ENCODE results near the gene OMD.

The OMD gene

GRCh38 chr9:92426501-92427145 lies 2.4 kb upstream of the OMD start:
- no peaks in the 10 kb centered on the region for H3K27me3 ChIP-seq (ENCODE audit: control insufficient read depth, low read length)
- H3K9me2 ChIP-seq (replicated peaks; ENCODE audit: control insufficient read depth, low read length): no peaks in the 10 kb centered on the region
- H3K36me3 ChIP-seq (ENCODE audit: control insufficient read depth, low read length): no peaks in the 10 kb centered on the region
- no peaks in the 10 kb centered on the region for H3F3A ChIP-seq (ENCODE audit: control insufficient read depth, insufficient read depth)
- H3K27ac ChIP-seq (ENCODE audit: low read depth, low read length): no peak overlapping the region
- no peaks in the 10 kb centered on the region for H3K9me3 ChIP-seq (ENCODE audit: control insufficient read depth, insufficient read depth, low read length)
- H3K4me2 ChIP-seq (ENCODE audit: low read length): no peak overlapping the region
- no peak for TF ChIP-seq CTCF (IDR thresholded peaks at IDR 0.05; ENCODE audit: low read depth, low read length, poor library complexity, severe bottlenecking)
- TF ChIP-seq EZH2phosphoT487 (IDR thresholded peaks at IDR 0.05; ENCODE audit: borderline replicate concordance, low read length): no peak
- no peaks in the 10 kb centered on the region for H4K20me1 ChIP-seq (ENCODE audit: control insufficient read depth, insufficient read depth, low read depth, low read length)
- H3K79me2 ChIP-seq (ENCODE audit: control insufficient read depth, low read length): no peaks in the 10 kb centered on the region
- no peak overlapping the region for H3K4me3 ChIP-seq (ENCODE audit: low read length)
- no peaks in the 10 kb centered on the region for H3K4me1 ChIP-seq (ENCODE audit: control insufficient read depth, low read length)

GRCh38 chr9:92425474-92425873 lies 1.2 kb upstream of the OMD start:
- H3K36me3 ChIP-seq (ENCODE audit: control insufficient read depth, low read length): no peaks in the 10 kb centered on the region
- no peak overlapping the region for H3K27ac ChIP-seq (ENCODE audit: low read depth, low read length)
- H3K9me2 ChIP-seq (replicated peaks; ENCODE audit: control insufficient read depth, low read length): no peaks in the 10 kb centered on the region
- H3F3A ChIP-seq (ENCODE audit: control insufficient read depth, insufficient read depth): no peaks in the 10 kb centered on the region
- TF ChIP-seq CTCF (IDR thresholded peaks at IDR 0.05; ENCODE audit: low read depth, low read length, poor library complexity, severe bottlenecking) (no peak), EZH2phosphoT487 (IDR thresholded peaks at IDR 0.05; ENCODE audit: borderline replicate concordance, low read length) (no peak)
- H3K4me3 ChIP-seq (ENCODE audit: low read length): no peak overlapping the region
- H3K9me3 ChIP-seq (ENCODE audit: control insufficient read depth, insufficient read depth, low read length): no peaks in the 10 kb centered on the region
- H3K79me2 ChIP-seq (ENCODE audit: control insufficient read depth, low read length): no peaks in the 10 kb centered on the region
- no peaks in the 10 kb centered on the region for H4K20me1 ChIP-seq (ENCODE audit: control insufficient read depth, insufficient read depth, low read depth, low read length)
- H3K27me3 ChIP-seq (ENCODE audit: control insufficient read depth, low read length): no peaks in the 10 kb centered on the region
- no peaks in the 10 kb centered on the region for H3K4me1 ChIP-seq (ENCODE audit: control insufficient read depth, low read length)
- no peak overlapping the region for H3K4me2 ChIP-seq (ENCODE audit: low read length)

GRCh38 chr9:92423612-92424011 lies 659 bp downstream of the OMD start:
- Histone ChIP-seq H3K4me2 (ENCODE audit: low read length) (no peak overlapping the region), H3K27ac (ENCODE audit: low read depth, low read length) (no peak overlapping the region), H3K4me1 (ENCODE audit: control insufficient read depth, low read length) (no peaks in the 10 kb centered on the region), H4K20me1 (ENCODE audit: control insufficient read depth, insufficient read depth, low read depth, low read length) (no peaks in the 10 kb centered on the region), H3K9me3 (ENCODE audit: control insufficient read depth, insufficient read depth, low read length) (no peaks in the 10 kb centered on the region), H3K27me3 (ENCODE audit: control insufficient read depth, low read length) (no peaks in the 10 kb centered on the region), H3K79me2 (ENCODE audit: control insufficient read depth, low read length) (no peaks in the 10 kb centered on the region), H3K36me3 (ENCODE audit: control insufficient read depth, low read length) (no peaks in the 10 kb centered on the region), H3K4me3 (ENCODE audit: low read length) (no peak overlapping the region), H3F3A (ENCODE audit: control insufficient read depth, insufficient read depth) (no peaks in the 10 kb centered on the region), H3K9me2 (replicated peaks; ENCODE audit: control insufficient read depth, low read length) (no peaks in the 10 kb centered on the region)
- TF ChIP-seq CTCF (IDR thresholded peaks at IDR 0.05; ENCODE audit: low read depth, low read length, poor library complexity, severe bottlenecking) (no peak), EZH2phosphoT487 (IDR thresholded peaks at IDR 0.05; ENCODE audit: borderline replicate concordance, low read length) (no peak)

All from DOHH2 (cell line).